ENCODE results near the gene NDE1. TPM values are rescaled to one million over a fixed set of nuclear protein-coding genes. Genes with fewer than 3 reads are reported as not detected.
"Not testable (repeated sequence)": the region's sequence is repeated elsewhere in the genome, so short reads cannot be mapped to it uniquely, and the experiment has no call there.

The NDE1 gene
- total RNA-seq, 1 donor from 2014 or later: 31.4 TPM

DNA sequence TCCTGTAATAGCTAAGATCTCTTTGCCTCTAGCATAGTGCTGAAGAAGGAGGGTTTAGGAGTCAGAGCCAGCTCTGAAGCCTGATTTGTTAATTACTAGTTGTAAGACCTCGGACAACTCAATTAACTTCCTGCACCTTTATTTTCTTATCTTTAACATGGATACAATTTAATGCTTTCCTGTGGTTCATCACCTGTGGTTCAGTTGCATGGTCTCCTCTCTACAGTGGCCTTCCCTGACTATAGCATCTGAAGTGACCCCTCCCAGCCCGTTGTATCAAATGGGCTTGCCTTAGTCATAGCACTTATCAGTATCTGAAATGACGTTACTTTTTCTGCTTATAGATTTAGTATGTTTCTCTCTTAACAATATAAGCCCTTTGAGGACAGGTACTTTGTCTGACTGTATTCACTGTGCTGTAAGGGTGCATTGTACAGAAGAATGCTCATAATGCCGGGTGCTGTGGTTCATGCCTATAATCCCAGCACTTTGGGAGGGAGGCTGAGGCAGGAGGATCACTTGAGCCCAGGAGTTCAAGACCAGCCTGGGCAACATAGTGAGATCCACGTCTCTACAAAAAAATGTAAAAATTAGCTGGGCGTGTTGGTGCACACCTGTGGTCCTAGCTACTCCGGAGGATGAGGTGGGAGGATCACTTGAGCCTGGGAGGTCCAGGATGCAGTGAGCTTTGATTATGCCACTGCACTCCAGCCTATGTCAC, 2.6 kb upstream of the NDE1 start:
- DNase-seq (ENCODE audit: low read depth): no peak
- no peaks in the 10 kb centered on the region for H3K36me3 ChIP-seq (ENCODE audit: control insufficient read depth, insufficient read depth, low read length)
- TF ChIP-seq CTCF (IDR thresholded peaks at IDR 0.05; ENCODE audit: insufficient read depth, low read length, poor library complexity, severe bottlenecking): no peak

GRCh38 chr16:15648135-15648730, 1.8 kb upstream of the NDE1 start:
- no peaks in the 10 kb centered on the region for H3K36me3 ChIP-seq (ENCODE audit: control insufficient read depth, insufficient read depth, low read length)
- TF ChIP-seq CTCF (IDR thresholded peaks at IDR 0.05; ENCODE audit: insufficient read depth, low read length, poor library complexity, severe bottlenecking): no peak
- no peak overlapping the region for H3K4me3 ChIP-seq (ENCODE audit: low read depth, low read length)
- no peak for DNase-seq (ENCODE audit: low read depth)
- no peaks in the 10 kb centered on the region for H3K27me3 ChIP-seq (ENCODE audit: control insufficient read depth, insufficient read depth, low read length)

More for the DNA sequence above, 2.6 kb upstream of the NDE1 start:
- Histone ChIP-seq H3K27me3 (ENCODE audit: control insufficient read depth, insufficient read depth, low read length) (no peaks in the 10 kb centered on the region), H3K4me3 (ENCODE audit: low read depth, low read length) (no peak overlapping the region)

- H3K4me3 ChIP-seq (ENCODE audit: low read depth, low read length); DNase-seq (ENCODE audit: low read depth); H3K36me3 ChIP-seq (ENCODE audit: control insufficient read depth, insufficient read depth, low read length); H3K27me3 ChIP-seq (ENCODE audit: control insufficient read depth, insufficient read depth, low read length): not testable (repeated sequence)
Observed at GRCh38 chr16:15649311-15649710, 734 bp upstream of the NDE1 start.

GRCh38 chr16:15649727-15650018, 372 bp upstream of the NDE1 start:
- TF ChIP-seq CTCF (IDR thresholded peaks at IDR 0.05; ENCODE audit: insufficient read depth, low read length, poor library complexity, severe bottlenecking): no peak
- H3K4me3 ChIP-seq (ENCODE audit: low read depth, low read length): peak overlapping the region; percentile 97
- no peak for DNase-seq (ENCODE audit: low read depth)
- no peaks in the 10 kb centered on the region for H3K36me3 ChIP-seq (ENCODE audit: control insufficient read depth, insufficient read depth, low read length)
- no peaks in the 10 kb centered on the region for H3K27me3 ChIP-seq (ENCODE audit: control insufficient read depth, insufficient read depth, low read length)

DNA sequence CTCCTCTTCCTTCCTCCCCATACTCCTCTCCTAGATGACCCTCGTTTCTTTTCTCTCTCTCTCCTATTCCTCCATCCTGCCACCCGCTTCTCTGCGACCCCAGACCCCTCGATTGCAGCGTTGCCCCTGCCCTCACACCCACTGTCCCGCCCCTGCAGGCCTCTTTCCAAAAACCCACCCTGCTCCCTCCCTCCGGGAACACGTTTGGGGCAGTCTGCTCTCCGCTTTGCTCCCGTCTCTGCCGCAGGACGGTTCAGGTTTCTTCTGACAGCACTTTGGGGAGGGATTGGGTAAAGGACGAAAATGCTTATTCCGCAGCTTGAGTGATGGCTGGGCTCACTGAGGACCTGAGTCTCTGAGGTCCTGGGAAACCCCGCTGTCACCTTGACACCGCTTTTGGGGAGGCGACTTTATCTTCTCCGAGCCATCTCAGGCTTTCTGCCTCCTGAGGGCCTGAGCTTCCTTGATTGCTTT, 690 bp downstream of the NDE1 start:
- Histone ChIP-seq H3K36me3 (ENCODE audit: control insufficient read depth, insufficient read depth, low read length) (no peaks in the 10 kb centered on the region), H3K4me3 (ENCODE audit: low read depth, low read length) (peak overlapping the region; percentile 97), H3K27me3 (ENCODE audit: control insufficient read depth, insufficient read depth, low read length) (no peaks in the 10 kb centered on the region)
- no peak for DNase-seq (ENCODE audit: low read depth)
- TF ChIP-seq CTCF (IDR thresholded peaks at IDR 0.05; ENCODE audit: insufficient read depth, low read length, poor library complexity, severe bottlenecking): no peak

DNA sequence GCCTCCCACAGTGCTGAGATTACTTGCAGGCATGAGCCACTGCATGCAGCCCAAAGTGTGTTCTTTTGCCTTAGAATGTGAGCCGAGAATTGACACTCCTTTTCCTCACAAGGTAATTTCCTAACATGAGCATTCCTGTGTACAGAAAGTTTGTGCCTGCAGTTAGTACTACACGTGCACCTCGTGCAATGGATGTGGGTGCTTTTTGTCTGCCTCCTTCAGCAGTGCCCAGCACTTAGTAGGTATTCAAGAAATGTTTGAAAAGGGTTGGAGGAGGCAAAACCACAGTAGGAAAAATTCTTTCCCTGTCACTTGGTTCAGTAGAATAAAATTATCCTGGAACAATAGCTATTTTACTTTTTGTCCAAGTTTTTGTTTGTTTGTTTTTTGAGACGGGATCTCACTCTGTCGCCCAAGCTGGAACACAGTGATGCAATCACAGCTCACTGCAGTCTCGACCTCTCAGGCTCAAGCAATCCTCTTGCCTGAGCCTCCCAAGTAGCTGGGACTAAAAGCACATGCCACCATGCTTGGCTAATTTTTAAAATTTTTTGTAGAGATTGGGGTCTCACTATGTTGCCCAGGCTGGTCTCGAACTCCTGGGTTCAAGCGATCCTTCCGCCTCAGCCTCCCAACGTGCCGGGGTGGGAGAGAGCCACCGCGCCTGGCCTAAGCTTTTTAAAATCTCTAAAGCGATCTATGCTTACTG, 2.4 kb downstream of the NDE1 start:
- Histone ChIP-seq H3K36me3 (ENCODE audit: control insufficient read depth, insufficient read depth, low read length) (no peaks in the 10 kb centered on the region), H3K27me3 (ENCODE audit: control insufficient read depth, insufficient read depth, low read length) (no peaks in the 10 kb centered on the region), H3K4me3 (ENCODE audit: low read depth, low read length) (no peak overlapping the region)
- TF ChIP-seq CTCF (IDR thresholded peaks at IDR 0.05; ENCODE audit: insufficient read depth, low read length, poor library complexity, severe bottlenecking): no peak
- no peak for DNase-seq (ENCODE audit: low read depth)

Data from kidney epithelial cell (primary cell).